HG03025 (cell line): ENCODE results near the gene GP1BA.
A peak's percentile ranks its signal among the peaks of the same experiment; 100 is the strongest.

Source experiments
- ATAC-seq: cut with Tn5 transposase; IDR thresholded peaks from one replicate; pipeline ENCODE4 v1.9.1; 2021; ENCODE audit warnings: mild to moderate bottlenecking, moderate library complexity; ENCODE audit not compliant: unreplicated experiment, low FRiP score

The GP1BA gene

DNA sequence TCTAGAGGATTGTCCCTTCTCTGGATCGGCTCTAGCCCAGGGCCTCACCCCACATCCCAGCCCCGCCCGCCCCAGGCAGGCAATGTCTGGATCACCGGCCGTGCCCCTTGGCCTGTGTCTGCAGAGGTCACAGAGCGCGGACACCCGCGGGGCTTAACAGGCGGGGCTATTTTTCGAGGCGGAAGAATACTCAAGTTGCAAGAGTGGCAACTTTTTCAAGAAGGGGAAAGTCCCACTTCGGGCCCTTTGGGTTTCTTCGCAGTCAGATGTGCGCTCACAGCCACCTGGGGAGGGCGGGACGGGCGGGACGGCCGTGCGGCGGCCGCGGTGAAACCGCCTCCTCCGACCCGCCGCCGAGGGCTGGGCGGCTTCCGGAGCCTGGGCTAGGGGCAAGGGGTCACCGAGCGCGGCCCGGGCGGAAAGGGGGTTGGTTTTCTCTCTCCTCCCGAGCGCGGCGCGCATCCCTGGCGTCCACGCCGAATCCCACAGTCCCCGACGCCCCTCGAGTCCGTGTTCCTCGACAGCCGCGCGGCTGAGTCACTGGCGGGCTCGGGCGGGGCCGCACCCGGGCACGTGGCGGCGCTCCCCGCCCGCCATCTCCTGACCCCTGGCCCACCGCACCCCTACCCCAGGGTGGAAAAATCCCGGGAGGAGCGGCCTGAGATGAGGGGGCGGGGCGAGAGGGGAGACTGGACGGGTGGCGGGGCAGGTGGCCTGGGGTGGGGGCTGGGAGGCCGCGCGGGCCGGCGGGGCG is 17.4 kb downstream of the GP1BA start:
- ATAC-seq, result peak; percentile 20

DNA sequence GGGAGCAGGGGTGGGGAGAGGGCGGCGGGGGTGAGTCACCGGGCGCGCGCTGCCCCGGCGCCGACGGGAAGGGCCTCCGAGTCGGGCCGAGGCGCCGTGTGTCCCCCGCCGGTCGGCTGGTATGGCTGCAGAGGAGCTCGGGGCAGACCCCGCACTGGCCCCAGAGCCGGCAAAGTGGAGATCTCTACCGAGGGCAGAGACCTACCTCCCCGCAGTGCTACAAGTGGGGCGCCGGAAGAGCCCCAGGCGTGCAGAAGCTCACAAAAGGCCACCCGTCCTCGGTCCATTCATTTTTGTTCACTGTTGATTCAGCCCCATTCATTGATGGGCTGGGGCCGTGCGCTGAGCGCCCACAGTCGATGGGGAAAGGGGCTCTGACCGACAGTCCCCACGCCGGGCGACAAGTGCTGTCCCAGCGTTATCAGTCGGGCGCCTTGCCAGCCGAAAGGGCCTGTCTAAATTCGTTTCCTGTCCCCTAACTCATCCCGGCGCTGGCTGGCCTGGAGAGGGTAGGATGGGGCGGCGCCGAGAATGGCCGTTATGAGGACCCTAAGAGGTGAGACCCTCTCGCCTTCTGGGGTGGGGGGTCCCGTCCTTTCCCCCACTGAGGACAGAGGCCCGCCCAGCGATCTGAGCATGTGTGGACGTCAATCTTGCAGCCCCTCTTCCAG is 18.1 kb downstream of the GP1BA start:
- ATAC-seq, result peak; percentile 10

DNA sequence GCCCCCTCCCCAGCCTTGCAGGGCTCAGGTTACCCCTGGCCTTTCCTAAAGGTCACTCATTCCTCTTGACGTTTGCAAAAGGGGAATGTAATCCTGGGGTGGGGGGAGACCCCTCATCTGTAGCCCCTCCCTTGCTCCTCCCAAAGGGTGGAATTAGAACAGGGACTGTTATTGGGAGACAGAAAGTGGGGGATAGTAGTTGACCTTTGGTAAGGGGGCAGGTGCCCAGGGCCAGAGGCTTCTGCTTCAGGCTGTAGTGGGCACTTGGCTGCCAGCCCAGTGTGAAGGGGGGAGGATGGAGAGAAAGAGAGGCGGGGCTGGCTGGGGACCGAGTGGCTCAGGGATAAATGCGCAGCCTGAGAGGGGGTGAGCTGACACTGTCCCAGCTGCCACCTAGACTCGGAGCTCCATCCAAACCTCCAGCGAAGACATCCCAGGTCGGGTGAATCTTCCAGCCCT is 18.7 kb downstream of the GP1BA start, which contains the start of gene ENO3:
TSS of gene ENO3 (plus strand) at position 374 of the 459 bp plus-strand sequence. CDS start 711 bp downstream, outside the sequence.
- no peak for ATAC-seq

DNA sequence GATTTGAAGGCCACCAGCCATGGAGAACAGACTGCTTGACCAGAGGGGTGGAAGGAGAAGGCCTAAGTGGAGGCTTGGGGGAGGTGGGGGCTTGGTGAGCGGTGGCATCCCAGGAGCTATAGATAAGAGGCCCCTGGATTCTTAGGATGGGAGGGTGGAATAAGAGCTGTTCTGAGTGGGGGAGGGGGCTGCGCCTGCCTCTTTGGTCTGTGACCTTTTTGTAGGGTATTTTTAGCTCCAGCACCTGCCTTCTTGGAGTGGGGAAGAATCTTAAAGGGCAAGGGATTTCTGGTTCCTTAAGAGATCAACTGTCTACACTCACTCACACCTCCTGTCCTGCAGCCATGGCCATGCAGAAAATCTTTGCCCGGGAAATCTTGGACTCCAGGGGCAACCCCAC is 19.4 kb downstream of the GP1BA start:
- ATAC-seq, result no peak

DNA sequence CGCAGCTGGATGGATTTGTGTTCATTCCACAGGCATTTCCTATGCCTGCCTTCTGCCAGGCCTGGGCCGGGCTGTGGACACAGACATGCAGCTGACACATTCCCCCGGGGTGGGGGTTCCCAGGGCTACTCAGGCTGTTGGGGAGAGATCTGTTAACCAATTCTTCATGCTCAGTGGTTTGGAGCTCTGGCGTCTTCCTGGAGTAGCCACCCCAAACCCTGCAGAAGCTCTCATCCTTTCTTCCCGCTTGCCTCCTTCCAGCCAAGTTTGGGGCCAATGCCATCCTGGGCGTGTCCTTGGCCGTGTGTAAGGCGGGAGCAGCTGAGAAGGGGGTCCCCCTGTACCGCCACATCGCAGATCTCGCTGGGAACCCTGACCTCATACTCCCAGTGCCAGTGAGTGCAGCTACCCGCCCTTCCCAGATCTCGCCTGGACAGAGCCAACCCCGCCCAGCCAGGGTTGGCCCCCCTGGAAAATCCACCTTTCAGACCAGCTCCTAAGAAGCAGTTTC is 21.4 kb downstream of the GP1BA start:
- ATAC-seq, result no peak

DNA sequence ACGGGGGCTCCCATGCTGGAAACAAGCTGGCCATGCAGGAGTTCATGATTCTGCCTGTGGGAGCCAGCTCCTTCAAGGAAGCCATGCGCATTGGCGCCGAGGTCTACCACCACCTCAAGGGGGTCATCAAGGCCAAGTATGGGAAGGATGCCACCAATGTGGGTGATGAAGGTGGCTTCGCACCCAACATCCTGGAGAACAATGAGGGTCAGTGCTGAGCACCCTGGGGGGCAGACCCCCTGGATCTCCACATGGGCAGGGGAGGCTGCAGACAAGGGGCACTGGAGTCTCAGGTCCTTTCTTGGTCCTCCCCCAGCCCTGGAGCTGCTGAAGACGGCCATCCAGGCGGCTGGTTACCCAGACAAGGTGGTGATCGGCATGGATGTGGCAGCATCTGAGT is 23.0 kb downstream of the GP1BA start:
- ATAC-seq, result no peak

DNA sequence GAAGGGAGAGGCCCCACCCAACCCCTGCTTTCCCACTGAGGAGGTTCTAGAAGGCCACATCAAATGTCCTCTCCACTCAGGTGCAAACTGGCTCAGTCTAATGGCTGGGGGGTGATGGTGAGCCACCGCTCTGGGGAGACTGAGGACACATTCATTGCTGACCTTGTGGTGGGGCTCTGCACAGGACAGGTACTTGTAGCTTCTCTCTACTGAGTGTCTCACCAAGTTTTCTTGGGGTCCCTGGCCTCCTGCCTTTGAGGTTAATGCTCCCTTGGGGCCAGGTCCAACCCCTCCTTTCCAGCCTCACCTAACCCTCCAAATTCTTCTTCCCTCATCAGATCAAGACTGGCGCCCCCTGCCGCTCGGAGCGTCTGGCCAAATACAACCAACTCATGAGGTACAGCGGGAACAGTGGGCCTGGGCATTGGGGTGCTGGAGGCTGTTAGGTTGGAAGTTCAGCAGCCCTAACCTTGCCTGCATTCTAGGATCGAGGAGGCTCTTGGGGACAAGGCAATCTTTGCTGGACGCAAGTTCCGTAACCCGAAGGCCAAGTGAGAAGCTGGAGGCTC is 24.5 kb downstream of the GP1BA start:
- ATAC-seq, result no peak

DNA sequence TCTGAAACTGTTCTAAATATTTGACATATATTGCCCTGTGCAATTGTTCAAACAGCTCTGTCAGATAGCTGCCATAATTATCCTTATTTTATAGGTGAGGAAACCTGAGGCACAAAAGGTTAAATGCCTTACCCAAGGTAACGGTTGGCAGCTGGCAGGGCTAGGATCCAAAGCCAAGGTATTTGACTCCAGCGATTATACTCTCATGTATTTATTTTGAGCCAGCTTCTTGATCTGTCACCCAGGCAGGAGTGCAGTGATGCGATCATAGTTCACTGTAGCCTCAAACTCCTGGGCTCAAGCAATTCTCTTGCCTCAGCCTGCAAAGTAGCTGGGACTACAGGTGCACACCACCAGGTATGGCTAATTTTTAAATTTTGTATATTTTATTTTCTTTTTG is 26.0 kb downstream of the GP1BA start:
- ATAC-seq, result no peak

DNA sequence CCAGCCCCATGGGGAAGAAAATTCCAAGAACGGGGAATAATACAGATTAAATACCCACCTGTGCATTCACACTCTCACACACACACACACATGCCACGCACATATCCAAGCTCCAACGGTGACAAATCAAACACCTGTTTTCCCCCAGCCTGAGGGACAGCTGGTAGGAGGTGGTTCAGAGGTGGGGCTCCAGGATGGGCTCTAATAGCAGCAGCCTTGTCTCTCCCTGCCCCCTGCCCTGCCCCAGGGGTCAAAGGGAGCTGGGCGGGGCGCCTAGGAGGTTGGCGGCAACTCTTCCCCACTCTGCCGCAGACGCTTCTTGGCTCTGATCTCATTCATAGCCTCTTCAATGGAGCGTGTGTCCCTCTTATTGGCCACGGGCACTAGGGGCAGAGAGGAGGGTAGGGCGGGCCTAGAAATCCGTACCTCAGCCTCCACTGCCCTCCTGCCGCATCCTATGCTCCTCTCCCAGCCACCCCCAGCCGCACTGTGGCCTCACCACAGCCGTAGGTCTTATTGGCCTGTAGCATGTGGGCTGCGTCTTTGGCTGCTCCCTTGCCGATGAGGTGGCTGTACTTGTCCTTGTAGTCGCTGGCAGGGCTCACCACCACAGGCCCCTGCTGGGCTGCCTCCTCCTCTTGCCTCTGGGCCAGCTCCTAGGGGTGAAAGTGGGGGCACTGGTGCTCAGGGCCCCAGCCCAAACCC is 27.3 kb downstream of the GP1BA start:
- ATAC-seq, result no peak

DNA sequence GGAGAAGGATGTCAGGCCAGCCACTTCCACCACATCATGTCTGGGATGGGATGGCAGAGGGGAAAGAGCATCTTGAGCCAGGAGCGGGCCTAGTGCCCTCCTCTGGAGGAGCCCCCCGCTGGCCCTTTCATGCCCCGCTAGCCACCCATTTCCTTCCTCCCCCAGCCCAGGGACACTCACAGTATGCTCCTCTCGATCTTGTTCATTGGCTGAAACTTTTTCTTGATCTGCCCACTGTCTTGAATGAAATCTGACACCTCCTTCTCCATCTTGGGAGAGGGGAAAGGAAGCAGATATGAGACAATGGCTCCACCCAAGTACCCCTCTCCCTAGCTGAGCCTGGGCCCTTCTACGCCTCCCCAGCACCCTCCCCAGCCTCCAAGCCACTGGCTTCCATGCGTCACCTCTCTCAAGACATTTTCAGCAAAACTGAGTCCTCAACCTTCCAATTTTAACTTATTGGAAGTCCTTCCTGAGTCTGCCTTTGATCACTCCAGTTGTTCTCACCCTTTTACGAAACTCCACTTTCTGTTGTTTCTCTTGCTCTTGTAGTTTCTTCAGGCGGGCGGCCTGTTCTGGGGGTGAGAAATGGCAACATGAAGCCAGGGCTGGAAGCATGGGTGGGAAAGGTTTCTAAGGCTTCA is 28.3 kb downstream of the GP1BA start:
- no peak for ATAC-seq

DNA sequence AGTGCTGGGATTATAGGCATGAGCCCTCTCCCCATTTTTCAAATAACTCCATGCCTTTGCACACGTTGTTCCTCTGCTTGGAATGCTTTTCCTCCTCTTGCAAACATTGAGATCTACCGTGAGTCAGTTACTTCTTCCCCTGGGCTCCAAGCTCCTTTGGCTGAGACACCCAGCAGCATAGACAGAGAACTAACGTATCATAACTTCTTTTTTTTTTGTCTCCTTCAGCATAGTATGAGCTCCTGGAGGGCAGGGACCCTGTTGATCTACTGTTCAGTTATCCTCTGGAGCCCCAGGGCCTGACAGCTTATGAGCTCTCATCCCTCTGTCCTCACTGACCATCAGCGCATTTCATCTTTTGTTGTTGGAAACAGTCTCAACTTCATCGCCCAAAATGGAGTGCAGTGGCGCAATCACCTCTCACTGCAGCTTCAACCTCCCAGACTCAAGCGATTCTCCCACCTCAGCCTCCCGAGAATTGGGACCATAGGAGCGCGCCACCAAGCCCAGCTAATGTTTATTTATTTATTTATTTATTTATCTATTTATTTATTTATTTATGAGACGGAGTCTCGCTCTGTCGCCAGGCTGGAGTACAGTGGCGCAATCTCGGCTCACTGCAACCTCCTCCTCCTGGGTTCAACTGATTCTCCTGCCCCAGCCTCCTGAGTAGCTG is 33.4 kb downstream of the GP1BA start:
- no peak for ATAC-seq

DNA sequence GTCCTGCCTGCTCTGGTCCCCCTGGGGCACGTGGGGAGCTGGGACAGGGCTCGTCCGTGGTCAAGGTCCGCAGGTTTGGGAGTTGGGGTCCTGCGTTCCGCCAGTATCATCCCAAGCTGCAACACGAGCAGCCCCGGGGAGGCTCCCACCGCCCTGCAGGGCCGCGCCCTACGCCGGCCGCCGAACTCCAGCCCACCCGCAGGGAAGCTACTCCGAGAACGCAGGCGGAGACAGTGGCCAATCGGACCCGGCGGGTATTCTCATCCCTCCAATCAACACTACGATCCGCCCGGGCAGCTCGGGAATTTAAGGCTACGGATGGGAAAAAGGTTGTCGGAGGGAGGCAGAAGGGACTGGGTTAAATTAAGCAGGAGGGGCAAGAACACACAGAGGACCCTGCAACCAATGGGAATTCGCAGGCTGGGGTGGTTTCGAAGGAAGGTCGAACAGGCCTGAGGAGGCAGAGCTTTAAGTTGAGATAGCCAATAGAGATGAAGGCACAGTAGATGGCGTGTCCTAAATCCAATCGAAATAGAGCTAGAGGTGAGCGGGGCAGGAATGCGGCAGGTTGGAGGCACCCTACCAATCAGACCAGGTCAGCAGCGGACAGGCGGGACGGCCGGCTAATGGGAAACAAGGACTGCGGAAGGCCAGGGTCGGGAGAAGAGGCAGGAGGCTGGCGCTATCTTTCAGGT is 34.9 kb downstream of the GP1BA start:
- peak; percentile 71 for ATAC-seq

DNA sequence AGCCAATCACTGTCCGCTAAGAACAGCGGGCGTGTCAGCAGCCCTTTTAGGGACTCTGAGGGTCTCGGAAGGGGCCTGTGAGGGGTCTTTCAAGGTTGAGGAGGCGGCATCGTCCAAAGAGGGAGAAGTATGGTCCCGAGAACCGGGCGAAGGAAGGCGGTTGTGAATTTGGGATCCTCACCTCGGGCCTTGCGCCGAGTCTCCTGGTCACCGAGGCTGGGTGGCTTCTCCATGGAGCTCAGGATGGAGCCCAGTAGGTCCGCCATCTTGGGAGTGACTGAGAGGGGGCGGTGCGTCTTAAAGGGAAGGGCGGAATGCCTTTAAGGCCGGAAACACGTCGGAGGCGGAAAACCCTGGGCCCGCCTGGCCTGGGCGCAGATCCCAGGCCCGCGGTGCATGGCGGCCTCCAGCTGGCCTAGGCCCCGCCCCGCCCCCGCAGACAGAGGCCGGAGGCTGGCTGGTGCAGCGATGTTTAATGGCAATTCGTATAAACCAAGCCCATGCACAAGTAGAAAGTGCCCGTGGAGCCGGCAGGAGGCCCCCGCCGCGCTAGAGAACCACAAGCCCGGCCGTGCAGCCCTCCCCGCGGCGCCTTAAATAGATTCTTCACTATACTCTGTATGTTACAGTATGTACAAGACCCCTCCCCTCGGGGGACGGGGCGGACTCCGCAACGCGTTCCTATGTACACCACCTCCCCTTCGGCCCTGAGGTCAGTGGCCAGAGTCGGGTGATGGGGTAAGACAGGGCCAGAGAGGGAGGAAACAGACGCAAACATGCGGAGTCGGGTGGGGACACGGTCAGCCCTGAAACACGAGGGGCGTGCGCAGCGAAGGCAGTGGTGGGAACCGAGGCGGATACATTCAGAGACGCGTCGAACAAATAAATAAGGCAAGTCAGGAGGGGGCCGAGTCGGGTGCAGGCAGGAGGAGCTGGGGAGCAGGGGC is 35.7 kb downstream of the GP1BA start, which contains the start of gene SPAG7:
TSS of gene SPAG7 (minus strand) at position 279 of the 947 bp plus-strand sequence. CDS start at position 266, 13 bp downstream.
- peak; percentile 43 for ATAC-seq

DNA sequence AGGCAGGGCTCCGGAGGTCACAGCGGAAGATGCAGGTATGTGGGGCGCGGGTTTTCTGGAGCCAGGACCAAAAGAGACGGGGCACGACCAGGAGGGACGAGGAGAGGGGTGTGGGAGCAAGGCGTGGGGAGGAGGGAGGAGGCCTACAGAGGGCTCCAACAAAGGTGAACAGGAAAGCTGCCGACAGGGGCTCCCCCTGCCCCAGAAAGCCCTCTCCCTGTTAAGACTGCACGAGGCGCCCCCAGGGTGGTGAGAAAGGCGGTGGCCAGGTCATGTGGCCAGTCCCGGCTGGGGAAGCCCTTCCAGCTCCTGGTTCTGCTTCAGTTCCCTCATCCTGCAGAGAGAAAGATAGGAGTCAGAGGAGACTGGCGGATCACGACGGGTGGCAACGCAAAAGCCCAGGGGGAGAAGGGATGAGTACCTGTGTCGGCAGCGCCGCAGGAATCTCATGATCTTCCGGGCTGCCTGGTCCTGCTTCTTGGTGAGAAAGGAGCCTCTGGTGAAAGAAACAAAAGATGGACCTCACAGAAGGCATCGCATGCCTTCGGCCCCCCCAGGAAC is 36.5 kb downstream of the GP1BA start:
- no peak for ATAC-seq

DNA sequence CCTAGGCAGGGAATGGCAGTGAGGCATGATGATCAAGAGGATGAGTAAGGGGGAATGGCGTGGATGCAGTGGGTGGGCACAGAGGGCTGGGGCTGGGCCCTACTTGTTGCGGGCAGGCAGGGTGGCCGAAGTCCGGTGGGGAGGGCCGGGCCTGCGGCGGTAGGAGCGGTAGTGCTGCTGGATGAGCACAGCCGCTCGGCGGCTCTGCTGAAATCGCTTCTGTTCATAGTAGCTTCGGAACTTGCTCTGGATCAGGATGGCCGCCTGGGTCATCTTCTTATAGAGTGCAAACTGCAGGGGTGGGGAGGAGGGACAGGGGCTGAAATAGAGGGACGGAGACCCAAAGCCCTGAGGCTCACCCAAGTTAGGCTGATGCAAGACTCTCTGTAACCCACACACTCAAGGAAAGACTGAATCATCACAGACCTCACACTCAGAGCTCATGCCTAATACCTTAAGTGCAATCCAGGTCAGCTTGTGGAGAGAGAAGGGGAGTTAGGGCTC is 37.0 kb downstream of the GP1BA start:
- ATAC-seq, result no peak

DNA sequence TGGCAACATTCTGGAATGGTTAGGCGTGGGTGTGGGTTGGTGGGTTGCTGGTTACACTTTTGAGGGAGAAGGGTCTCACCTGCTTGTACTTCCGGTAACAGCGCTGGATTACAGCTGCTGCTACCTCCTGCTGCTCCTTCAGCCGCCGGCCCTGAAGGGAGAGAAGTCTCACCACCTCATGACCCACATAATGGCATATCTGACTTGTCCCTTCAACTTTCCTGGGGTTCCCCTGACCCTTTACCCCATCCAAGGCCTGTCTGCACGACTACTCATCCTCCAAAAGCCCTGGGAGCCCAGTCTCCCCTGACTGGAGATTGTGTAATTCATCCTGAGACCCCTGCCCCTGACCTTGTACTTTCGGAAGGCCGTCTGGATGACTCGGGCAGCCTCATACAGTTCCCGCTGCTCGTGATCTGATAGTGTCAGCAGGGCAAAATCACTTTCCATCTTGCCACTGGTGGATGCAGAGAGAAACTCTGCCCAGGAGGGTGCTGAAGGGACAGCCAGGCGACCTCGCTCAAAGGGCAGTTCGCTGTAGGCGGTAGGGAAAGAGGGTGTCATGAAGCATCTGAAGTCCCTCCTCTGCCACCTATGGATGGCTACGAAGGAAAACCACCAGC is 37.6 kb downstream of the GP1BA start:
- no peak for ATAC-seq

DNA sequence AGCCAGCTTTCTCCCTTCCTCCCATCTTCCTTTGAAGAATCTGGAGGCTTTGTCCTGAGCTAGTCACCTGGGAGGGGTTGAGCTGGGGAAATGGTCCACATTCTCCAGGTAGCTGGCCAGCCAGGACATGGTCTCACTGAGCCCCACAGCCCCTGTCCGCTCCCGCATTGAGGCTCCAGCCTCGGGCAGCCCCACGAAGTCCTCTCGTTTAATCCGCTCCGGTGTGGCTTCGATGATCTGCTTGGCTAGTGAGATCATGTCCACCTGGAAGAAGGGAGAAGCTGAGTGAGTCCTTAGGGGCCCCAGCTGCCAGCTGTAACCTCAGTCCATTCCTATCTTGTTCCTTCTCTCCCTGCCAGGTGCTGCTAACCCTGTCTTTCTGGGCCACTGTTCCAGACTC is 38.2 kb downstream of the GP1BA start:
- ATAC-seq, result no peak
